Activated T-cell treated with anti-CD3 and anti-CD28 coated beads for 1 hour (primary cell): ENCODE data around the gene ARHGAP32.

Source experiments
- DNase-seq: peaks from one replicate; pipeline ENCODE4 v3.0.0-alpha.2; 2020; ENCODE audit warnings: low read depth

ARHGAP32 gene

GRCh38 chr11:129192150-129192549 is at the start of gene ARHGAP32:
ARHGAP32 (minus strand) TSS chr11:129192325; CDS start chr11:129192198, 127 bp downstream.
- DNase-seq, result no peak

- DNase-seq, result no peak
Observed at GRCh38 chr11:129239207-129239606, 47.1 kb upstream of the ARHGAP32 start.

- no peak for DNase-seq
Observed at GRCh38 chr11:129237880-129238638, 45.9 kb upstream of the ARHGAP32 start.

- DNase-seq, result no peak
Observed at GRCh38 chr11:129237456-129237855, 45.3 kb upstream of the ARHGAP32 start.

GRCh38 chr11:129236850-129237249 is 44.7 kb upstream of the ARHGAP32 start:
- no peak for DNase-seq

GRCh38 chr11:129234978-129235377 is 42.9 kb upstream of the ARHGAP32 start:
- DNase-seq, result no peak

- no peak for DNase-seq
Observed at GRCh38 chr11:129230006-129230405, 37.9 kb upstream of the ARHGAP32 start.

GRCh38 chr11:129226207-129226798 is 34.2 kb upstream of the ARHGAP32 start:
- DNase-seq, result no peak

GRCh38 chr11:129225190-129225589 is 33.1 kb upstream of the ARHGAP32 start:
- no peak for DNase-seq

- no peak for DNase-seq
Observed at GRCh38 chr11:129224538-129224937, 32.4 kb upstream of the ARHGAP32 start.

GRCh38 chr11:129223701-129224149 is 31.6 kb upstream of the ARHGAP32 start:
- no peak for DNase-seq

- no peak for DNase-seq
Observed at GRCh38 chr11:129223260-129223659, 31.1 kb upstream of the ARHGAP32 start.

GRCh38 chr11:129222158-129222557 is 30.0 kb upstream of the ARHGAP32 start:
- no peak for DNase-seq

- DNase-seq, result no peak
Observed at GRCh38 chr11:129215506-129216245, 23.6 kb upstream of the ARHGAP32 start.

- DNase-seq, result no peak
Observed at GRCh38 chr11:129214710-129215295, 22.7 kb upstream of the ARHGAP32 start.

- no peak for DNase-seq
Observed at GRCh38 chr11:129213261-129213660, 21.1 kb upstream of the ARHGAP32 start.

- DNase-seq, result no peak
Observed at GRCh38 chr11:129211397-129211796, 19.3 kb upstream of the ARHGAP32 start.

- DNase-seq, result no peak
Observed at GRCh38 chr11:129210831-129211181, 18.7 kb upstream of the ARHGAP32 start.

GRCh38 chr11:129209891-129210830 is 18.0 kb upstream of the ARHGAP32 start:
- no peak for DNase-seq

GRCh38 chr11:129208863-129209262 is 16.7 kb upstream of the ARHGAP32 start:
- DNase-seq, result no peak

- DNase-seq, result no peak
Observed at GRCh38 chr11:129204150-129204838, 12.2 kb upstream of the ARHGAP32 start.
